Measurements from ENCODE around the gene RPP25L. TPM values are rescaled to one million over a fixed set of nuclear protein-coding genes. Genes with fewer than 3 reads are reported as not detected.

RPP25L gene
- total RNA-seq, 1 donor from 2014 or later, result 17.4 TPM

DNA sequence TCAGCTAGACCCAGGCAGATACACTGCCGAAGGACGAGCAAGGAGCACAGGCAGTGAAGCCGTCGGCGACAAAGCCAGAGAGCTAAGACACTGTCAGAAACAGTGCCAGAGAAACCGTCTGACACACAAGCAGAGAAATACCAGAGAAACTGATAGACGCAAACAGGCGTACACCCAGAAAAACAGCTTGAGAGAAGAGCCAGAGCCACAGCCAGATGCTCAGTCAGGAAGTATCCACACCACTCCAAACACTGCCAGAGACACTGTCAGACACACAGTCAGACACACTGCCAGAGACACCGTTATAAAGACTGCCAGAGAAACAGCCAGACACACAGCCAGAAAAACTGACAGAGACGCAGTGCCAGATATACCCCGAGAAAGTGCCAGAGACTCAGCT is 41.5 kb downstream of the RPP25L start:
- Mint-ChIP-seq H3K36me3 (peaks cover 20% of the 10 kb centered on the region), H3K4me3 (no peak overlapping the region), H3K4me1 (peaks cover 81% of the 10 kb centered on the region), H3K9me3 (no peaks in the 10 kb centered on the region), H3K27ac (peak overlapping the region; percentile 43), H3K27me3 (ENCODE audit: insufficient read depth, low read depth) (peaks cover 5% of the 10 kb centered on the region)
- no peak overlapping the region for H2AFZ ChIP-seq (replicated peaks)
- H3K4me1 ChIP-seq, result peaks cover 70% of the 10 kb centered on the region
- no peaks in the 10 kb centered on the region for H3K27me3 ChIP-seq
- no peaks in the 10 kb centered on the region for H3K9me3 ChIP-seq (ENCODE audit: low read depth)
- peaks cover 17% of the 10 kb centered on the region for H3F3A ChIP-seq (ENCODE audit: low read depth)
- H3K9ac ChIP-seq, result no peak overlapping the region
- H3K27ac ChIP-seq, result no peak overlapping the region
- H3K36me3 ChIP-seq, result no peaks in the 10 kb centered on the region
- H3K79me2 ChIP-seq (ENCODE audit: low read depth), result no peaks in the 10 kb centered on the region
- no peak overlapping the region for H3K4me2 ChIP-seq
- no peak overlapping the region for H3K4me3 ChIP-seq
- TF ChIP-seq EZH2 (IDR thresholded peaks at IDR 0.05) (no peak), EZH2phosphoT487 (IDR thresholded peaks at IDR 0.05) (no peak)
- TF ChIP-seq, protein P1, sequence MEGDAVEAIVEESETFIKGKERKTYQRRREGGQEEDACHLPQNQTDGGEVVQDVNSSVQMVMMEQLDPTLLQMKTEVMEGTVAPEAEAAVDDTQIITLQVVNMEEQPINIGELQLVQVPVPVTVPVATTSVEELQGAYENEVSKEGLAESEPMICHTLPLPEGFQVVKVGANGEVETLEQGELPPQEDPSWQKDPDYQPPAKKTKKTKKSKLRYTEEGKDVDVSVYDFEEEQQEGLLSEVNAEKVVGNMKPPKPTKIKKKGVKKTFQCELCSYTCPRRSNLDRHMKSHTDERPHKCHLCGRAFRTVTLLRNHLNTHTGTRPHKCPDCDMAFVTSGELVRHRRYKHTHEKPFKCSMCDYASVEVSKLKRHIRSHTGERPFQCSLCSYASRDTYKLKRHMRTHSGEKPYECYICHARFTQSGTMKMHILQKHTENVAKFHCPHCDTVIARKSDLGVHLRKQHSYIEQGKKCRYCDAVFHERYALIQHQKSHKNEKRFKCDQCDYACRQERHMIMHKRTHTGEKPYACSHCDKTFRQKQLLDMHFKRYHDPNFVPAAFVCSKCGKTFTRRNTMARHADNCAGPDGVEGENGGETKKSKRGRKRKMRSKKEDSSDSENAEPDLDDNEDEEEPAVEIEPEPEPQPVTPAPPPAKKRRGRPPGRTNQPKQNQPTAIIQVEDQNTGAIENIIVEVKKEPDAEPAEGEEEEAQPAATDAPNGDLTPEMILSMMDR (IDR thresholded peaks at IDR 0.05), result no peak
- H4K20me1 ChIP-seq (ENCODE audit: low read depth), result peaks cover 70% of the 10 kb centered on the region
- no peak for DNase-seq (ENCODE audit: low spot score)

GRCh38 chr9:34568774-34569173 is 43.1 kb downstream of the RPP25L start:
- Histone ChIP-seq H3K9ac (no peak overlapping the region), H3K9me3 (ENCODE audit: low read depth) (no peaks in the 10 kb centered on the region), H3K27me3 (no peaks in the 10 kb centered on the region), H3K4me3 (no peak overlapping the region), H3K36me3 (no peaks in the 10 kb centered on the region), H3F3A (ENCODE audit: low read depth) (peaks cover 20% of the 10 kb centered on the region), H3K79me2 (ENCODE audit: low read depth) (no peaks in the 10 kb centered on the region), H3K27ac (no peak overlapping the region), H2AFZ (replicated peaks) (no peak overlapping the region), H3K4me1 (peaks cover 63% of the 10 kb centered on the region), H4K20me1 (ENCODE audit: low read depth) (peaks cover 61% of the 10 kb centered on the region), H3K4me2 (peak overlapping the region; percentile 33)
- no peak overlapping the region for H3K27ac Mint-ChIP-seq
- peaks cover 76% of the 10 kb centered on the region for H3K4me1 Mint-ChIP-seq
- no peak overlapping the region for H3K4me3 Mint-ChIP-seq
- peaks cover 2% of the 10 kb centered on the region for H3K9me3 Mint-ChIP-seq
- H3K27me3 Mint-ChIP-seq (ENCODE audit: insufficient read depth, low read depth), result peaks cover 5% of the 10 kb centered on the region
- peaks cover 33% of the 10 kb centered on the region for H3K36me3 Mint-ChIP-seq
- TF ChIP-seq EZH2 (IDR thresholded peaks at IDR 0.05) (no peak), EZH2phosphoT487 (IDR thresholded peaks at IDR 0.05) (no peak)
- TF ChIP-seq, protein P1 (IDR thresholded peaks at IDR 0.05), result no peak
- DNase-seq (ENCODE audit: low spot score), result no peak

DNA sequence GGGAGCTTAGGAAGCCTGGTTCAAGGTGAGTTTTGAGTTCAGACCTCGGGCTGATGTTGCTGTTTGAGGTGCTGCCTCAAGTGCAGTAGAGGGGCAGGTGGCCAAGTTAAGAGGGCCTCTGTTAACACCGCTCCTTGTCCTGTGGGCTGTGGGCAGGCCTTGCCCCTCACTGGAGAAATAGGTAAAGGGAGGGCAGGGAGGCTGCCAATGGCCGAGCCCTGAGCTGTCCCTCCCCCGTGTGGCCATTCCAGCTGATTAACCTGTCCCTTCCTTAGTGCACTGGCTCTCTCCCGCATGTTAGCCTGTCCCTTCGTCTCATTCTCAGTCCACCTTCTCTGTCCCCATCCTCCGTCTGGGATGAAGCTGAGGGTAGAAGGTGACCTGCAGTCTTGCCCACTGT is 43.8 kb downstream of the RPP25L start:
- H3K27me3 ChIP-seq, result no peaks in the 10 kb centered on the region
- peaks cover 57% of the 10 kb centered on the region for H3K4me1 ChIP-seq
- TF ChIP-seq EZH2phosphoT487 (IDR thresholded peaks at IDR 0.05) (no peak), EZH2 (IDR thresholded peaks at IDR 0.05) (no peak)
- TF ChIP-seq, protein P1 (IDR thresholded peaks at IDR 0.05), result no peak
- Mint-ChIP-seq H3K36me3 (peaks cover 39% of the 10 kb centered on the region), H3K9me3 (peaks cover 2% of the 10 kb centered on the region), H3K4me1 (peaks cover 70% of the 10 kb centered on the region), H3K27ac (no peak overlapping the region), H3K27me3 (ENCODE audit: insufficient read depth, low read depth) (peaks cover 8% of the 10 kb centered on the region), H3K4me3 (no peak overlapping the region)
- peaks cover 55% of the 10 kb centered on the region for H4K20me1 ChIP-seq (ENCODE audit: low read depth)
- H2AFZ ChIP-seq (replicated peaks), result no peak overlapping the region
- no peak overlapping the region for H3K9ac ChIP-seq
- no peaks in the 10 kb centered on the region for H3K9me3 ChIP-seq (ENCODE audit: low read depth)
- no peak overlapping the region for H3K4me3 ChIP-seq
- H3K36me3 ChIP-seq, result no peaks in the 10 kb centered on the region
- DNase-seq (ENCODE audit: low spot score), result no peak
- H3F3A ChIP-seq (ENCODE audit: low read depth), result peaks cover 20% of the 10 kb centered on the region
- H3K4me2 ChIP-seq, result peak overlapping the region; percentile 33
- no peak overlapping the region for H3K27ac ChIP-seq
- H3K79me2 ChIP-seq (ENCODE audit: low read depth), result no peaks in the 10 kb centered on the region
